Osteocyte (in vitro differentiated cells): Measurements from ENCODE around the gene CCK. TPM values are rescaled to one million over a fixed set of nuclear protein-coding genes. Genes with fewer than 3 reads are reported as not detected.

Source experiments
- DNase-seq: peaks from one replicate; pipeline ENCODE4 v3.0.0; 2021; ENCODE audit warnings: mixed read lengths; ENCODE audit not compliant: unreplicated experiment; ENCODE audit errors: extremely low spot score
- H3K27ac Mint-ChIP-seq: one replicate; pipeline ENCODE4 v1.8.0; 2021; ENCODE audit warnings: mild to moderate bottlenecking, mixed read lengths; ENCODE audit not compliant: unreplicated experiment
- H3K27me3 Mint-ChIP-seq: one replicate; pipeline ENCODE4 v1.8.0; 2021; ENCODE audit warnings: mixed read lengths; ENCODE audit not compliant: unreplicated experiment
- H3K36me3 Mint-ChIP-seq: one replicate; pipeline ENCODE4 v1.8.0; 2021; ENCODE audit warnings: mixed read lengths; ENCODE audit not compliant: unreplicated experiment
- H3K4me1 Mint-ChIP-seq: one replicate; pipeline ENCODE4 v1.8.0; 2021; ENCODE audit warnings: mixed read lengths; ENCODE audit not compliant: unreplicated experiment
- H3K4me3 Mint-ChIP-seq: one replicate; pipeline ENCODE4 v1.8.0; 2021; ENCODE audit warnings: mild to moderate bottlenecking, moderate library complexity, mixed read lengths; ENCODE audit not compliant: unreplicated experiment
- H3K9me3 Mint-ChIP-seq: one replicate; pipeline ENCODE4 v1.8.0; 2021; ENCODE audit warnings: mixed read lengths; ENCODE audit not compliant: unreplicated experiment
- total RNA-seq: library from RNA; stranded (reverse); gene quantifications from 2 replicates; pipeline ENCODE4 v1.2.1, GENCODE V29; 2021
- TF ChIP-seq, protein P1 (sequence below): fragments of 200-600 bp; sonication (generic); IDR thresholded peaks from 2 replicates; pipeline ENCODE4 v1.5.0; 2021; ENCODE audit warnings: antibody characterized with exemption, mild to moderate bottlenecking, moderate library complexity

CCK gene
- total RNA-seq, 1 donor from 2014 or later = not detected

DNA sequence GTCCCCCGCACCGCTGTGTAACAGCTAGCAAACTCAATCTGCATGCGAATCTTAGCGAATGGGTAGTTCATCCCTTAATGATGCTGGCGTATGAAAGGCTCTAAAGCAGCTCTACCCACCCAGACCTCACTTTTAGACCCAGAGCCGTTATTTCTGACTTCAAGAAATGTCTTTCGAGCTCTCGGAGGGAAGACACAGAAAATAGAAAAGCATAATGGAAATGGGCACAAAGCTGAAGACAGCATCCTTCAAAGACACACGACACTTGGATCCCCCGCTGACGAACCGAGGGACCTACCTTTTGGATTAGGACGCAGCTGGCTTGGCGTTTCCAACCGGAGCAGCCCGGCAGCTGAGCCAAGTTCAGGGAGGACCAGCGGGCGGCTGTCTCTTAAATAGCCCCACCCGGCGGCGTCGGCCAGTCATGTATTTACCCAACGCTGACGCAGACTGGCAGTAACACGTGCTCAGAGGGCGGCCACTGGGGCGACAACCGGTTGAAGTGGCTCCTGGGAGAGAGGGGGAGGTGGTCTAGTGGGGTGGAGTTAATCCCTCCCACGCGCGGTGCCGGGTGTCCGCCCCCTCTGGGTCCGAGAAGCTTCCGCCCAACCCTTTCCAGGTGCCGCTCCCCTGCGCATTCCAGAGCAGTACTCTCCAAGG, 1.5 kb downstream of the CCK start:
- TF ChIP-seq, protein P1, sequence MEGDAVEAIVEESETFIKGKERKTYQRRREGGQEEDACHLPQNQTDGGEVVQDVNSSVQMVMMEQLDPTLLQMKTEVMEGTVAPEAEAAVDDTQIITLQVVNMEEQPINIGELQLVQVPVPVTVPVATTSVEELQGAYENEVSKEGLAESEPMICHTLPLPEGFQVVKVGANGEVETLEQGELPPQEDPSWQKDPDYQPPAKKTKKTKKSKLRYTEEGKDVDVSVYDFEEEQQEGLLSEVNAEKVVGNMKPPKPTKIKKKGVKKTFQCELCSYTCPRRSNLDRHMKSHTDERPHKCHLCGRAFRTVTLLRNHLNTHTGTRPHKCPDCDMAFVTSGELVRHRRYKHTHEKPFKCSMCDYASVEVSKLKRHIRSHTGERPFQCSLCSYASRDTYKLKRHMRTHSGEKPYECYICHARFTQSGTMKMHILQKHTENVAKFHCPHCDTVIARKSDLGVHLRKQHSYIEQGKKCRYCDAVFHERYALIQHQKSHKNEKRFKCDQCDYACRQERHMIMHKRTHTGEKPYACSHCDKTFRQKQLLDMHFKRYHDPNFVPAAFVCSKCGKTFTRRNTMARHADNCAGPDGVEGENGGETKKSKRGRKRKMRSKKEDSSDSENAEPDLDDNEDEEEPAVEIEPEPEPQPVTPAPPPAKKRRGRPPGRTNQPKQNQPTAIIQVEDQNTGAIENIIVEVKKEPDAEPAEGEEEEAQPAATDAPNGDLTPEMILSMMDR = no peak
- H3K9me3 Mint-ChIP-seq = no peaks in the 10 kb centered on the region
- peaks cover 2% of the 10 kb centered on the region for H3K4me1 Mint-ChIP-seq
- no peaks in the 10 kb centered on the region for H3K36me3 Mint-ChIP-seq
- DNase-seq = no peak
- H3K27ac Mint-ChIP-seq = no peak overlapping the region
- no peak overlapping the region for H3K4me3 Mint-ChIP-seq
- H3K27me3 Mint-ChIP-seq = peaks cover 48% of the 10 kb centered on the region

DNA sequence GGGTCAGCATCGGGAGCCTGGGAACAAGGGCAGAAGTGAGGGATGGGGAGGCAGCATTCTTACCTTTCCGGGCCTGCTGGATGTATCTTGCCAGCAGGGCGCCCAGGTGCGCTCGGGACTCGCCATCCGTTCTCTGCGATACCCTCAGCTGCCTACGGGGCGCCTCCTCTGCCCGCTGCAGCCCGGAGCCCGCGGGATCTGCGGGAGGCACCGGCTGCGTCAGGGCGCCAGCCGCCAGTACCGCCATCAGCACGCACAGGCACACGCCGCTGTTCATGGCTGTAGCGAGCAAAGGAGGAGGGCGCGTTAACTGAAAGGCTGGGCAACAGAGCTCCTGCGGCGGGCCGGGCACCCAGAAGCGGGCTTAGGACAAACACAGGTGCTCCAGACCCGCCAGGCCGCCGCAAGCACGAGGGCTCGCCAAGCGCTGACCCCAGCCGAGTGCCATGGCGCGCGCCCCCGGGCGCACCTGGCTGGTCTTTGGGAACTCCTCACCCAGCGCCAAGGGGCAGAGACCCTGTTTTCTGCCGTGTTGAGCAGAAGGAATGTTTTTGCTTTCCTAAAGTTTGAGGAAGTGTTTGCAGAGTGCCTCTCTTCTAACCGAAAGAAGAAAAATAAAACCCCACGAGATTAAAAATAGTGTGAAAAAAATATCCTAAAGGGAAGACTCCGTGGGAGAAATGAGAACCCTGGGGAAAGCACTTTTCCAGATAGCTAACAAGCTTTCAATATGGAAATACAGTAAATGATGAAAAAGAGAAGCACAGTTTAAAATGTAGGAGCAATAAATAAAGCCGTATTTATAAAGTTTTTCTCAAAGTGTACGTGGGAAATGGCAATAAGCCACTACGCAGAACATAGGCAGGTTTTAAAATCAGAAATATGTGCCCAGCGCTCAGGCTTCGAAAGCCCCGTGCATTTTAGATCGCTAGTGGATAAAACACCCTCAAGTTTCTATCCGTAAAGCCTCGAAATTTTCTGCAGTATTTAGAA, 2.3 kb downstream of the CCK start:
- TF ChIP-seq, protein P1 = no peak
- no peak for DNase-seq
- Mint-ChIP-seq H3K27me3 (peaks cover 48% of the 10 kb centered on the region), H3K36me3 (no peaks in the 10 kb centered on the region), H3K4me3 (no peak overlapping the region), H3K4me1 (peaks cover 2% of the 10 kb centered on the region), H3K9me3 (no peaks in the 10 kb centered on the region), H3K27ac (no peak overlapping the region)

DNA sequence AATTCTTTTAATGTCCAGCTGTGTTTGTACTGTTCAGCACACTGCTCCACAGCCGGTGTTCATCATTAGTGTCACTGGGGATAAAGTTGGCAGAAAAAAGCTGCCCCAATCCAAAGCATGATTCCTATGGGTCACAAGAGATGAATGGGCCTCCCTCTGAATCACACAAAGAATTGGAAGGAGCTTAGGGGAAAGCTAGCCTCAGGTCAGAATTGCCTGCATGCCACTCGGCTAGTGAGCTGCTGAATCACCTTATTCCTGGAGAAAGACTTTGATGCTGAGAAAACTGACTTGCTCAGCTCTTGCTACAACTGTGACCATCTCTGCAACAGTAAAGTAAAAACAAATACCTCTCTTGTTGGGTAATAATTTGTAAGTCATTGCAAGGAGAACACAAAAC, 3.5 kb downstream of the CCK start:
- Mint-ChIP-seq H3K4me3 (no peak overlapping the region), H3K27ac (no peak overlapping the region), H3K4me1 (peaks cover 2% of the 10 kb centered on the region), H3K36me3 (no peaks in the 10 kb centered on the region), H3K27me3 (peaks cover 46% of the 10 kb centered on the region), H3K9me3 (no peaks in the 10 kb centered on the region)
- no peak for DNase-seq
- TF ChIP-seq, protein P1 = no peak

DNA sequence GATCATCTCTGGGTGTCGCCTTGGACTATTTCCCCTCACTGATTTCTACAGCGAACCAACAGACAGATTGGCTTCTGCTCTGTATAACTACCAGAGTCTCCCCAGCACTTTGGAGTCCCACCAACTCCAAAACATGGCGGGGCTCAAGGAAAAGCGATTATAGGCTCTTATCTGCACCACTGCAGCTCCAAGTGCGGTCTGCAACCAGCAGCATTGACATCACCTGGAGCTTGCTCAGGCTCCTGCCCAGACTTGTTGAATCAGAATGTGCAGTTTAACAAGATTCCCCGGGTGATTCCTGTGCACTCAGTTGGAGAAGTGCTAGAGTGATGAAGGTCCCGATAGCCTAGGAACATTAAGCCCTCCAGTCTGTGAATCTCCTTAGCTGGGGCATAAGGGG, 9.0 kb downstream of the CCK start:
- peaks cover 40% of the 10 kb centered on the region for H3K27me3 Mint-ChIP-seq
- no peak for DNase-seq
- H3K4me3 Mint-ChIP-seq = no peak overlapping the region
- H3K9me3 Mint-ChIP-seq = no peaks in the 10 kb centered on the region
- peaks cover 3% of the 10 kb centered on the region for H3K4me1 Mint-ChIP-seq
- TF ChIP-seq, protein P1 = no peak
- no peaks in the 10 kb centered on the region for H3K36me3 Mint-ChIP-seq
- H3K27ac Mint-ChIP-seq = no peak overlapping the region
